Measurements from ENCODE around the gene MYH9.

MYH9 gene

DNA sequence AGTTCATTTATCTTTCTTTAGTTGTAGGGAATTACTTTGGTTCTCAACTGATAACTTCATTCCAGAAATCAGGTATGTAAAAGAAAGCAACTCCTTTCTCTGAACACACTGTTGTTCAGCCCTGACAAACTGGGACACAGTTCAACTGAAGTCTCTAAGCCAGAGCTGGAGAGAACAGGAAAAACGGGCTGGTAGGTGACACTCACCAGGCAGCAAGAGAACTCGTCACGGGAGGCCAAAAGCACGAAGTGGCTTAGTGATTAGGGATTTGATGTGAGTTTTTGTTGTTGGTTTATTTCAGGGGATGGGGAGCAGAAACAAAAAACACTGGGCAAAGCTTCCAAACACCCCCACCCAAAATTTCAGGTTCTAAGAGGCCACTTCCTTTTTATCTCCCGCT lies 54.1 kb downstream of the MYH9 start:
- in situ Hi-C loops (cut with MboI; ENCODE audit: low sequenced_read_pairs): no loop called here

DNA sequence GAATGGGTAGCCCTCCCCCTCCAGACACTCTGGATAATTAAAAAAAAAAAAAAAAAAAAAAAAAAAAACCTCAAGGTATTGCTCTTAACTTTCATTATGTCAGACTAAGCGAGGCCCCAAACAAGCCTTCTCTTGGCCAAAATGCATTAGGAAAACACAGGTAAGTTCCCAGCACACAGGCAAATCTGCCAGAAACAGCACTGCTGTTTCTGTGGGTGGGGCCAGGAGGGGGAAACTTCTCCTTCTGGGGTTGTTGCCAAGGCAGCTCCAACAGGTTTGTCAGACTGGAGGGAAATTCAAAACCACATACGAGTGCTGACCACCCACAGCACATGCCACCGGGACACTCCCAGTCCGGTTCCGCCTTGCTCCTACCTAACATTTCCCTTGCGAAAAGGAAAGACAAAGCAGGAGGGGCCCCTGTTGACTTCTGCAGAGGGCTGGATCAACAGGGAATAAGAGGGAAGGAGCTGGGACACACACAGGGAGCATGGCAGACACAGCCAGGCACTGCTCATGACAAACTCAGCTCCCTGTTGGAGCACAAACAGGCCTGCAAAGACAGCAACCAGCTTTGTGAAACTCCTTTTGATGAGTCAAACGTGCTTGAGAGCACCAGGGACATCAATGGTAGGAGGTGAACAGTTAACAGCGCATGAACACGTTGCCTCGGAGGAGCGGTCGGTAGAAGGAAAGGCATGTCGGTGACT lies 55.0 kb downstream of the MYH9 start:
- in situ Hi-C loops (cut with MboI; ENCODE audit: low sequenced_read_pairs): no loop called here

DNA sequence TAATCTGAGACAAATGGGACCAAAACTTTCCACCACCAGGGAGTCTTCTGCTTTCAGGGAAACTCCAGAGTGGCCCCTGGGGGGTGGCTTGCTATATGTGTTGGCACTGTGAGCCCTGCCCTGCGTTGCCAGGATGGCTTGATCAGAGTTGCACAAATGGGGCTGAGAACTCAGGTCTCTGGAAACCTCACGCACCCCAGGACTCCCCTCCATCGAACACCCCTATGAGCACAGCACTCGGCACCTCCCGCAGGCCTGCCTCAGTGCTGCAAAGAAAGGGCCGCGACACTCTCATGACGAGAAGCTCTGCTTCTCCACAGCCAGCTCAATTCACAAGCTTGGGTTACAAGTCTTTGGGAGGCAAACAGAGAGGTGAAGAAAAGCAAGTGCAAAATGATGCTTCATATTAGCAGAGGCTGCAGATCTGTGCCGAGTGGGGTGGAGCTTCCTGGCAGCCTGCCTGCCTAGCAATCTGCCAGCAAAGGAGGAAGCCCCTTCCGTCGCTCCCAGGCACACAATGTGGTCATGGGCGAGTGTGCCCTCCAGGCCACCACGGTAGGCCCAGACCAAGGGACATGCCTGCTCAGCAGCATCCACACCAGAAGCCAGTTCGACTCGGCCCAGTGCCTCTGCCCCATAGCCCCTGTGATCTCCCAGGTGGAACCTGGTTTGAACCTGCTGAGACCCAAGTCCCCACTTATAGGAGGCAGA lies 55.7 kb downstream of the MYH9 start:
- in situ Hi-C loops (cut with MboI; ENCODE audit: low sequenced_read_pairs): no loop called here

DNA sequence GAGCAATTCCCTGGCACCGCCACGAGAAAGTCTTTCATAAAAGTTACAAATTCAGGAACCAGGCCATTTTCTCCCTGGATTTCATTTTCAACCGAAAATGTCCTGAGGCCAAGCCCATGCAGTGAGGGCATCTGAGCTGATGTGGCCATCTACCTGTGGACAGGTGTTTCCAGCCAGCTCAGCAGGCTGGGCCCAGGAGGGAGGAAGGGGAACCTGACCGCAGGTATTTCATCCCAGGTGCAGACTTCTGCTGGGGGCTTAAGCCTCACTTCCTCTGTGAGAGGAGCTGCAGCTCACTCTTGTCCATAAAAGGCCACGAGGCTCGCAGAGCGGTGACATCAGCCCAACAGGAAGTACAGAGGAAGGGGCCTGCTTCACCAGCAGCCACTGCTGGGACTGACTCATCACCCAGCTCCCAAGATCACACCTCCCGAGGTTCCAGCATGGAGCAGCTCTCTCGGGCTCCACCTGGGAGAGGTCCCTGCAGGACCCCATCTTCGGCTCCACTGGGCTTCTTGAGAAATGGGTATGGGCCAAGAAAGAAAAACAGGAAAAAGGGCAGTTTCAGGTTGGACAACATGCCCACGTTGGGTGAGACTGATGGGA lies 56.4 kb downstream of the MYH9 start:
- in situ Hi-C loops (cut with MboI; ENCODE audit: low sequenced_read_pairs): no loop called here

DNA sequence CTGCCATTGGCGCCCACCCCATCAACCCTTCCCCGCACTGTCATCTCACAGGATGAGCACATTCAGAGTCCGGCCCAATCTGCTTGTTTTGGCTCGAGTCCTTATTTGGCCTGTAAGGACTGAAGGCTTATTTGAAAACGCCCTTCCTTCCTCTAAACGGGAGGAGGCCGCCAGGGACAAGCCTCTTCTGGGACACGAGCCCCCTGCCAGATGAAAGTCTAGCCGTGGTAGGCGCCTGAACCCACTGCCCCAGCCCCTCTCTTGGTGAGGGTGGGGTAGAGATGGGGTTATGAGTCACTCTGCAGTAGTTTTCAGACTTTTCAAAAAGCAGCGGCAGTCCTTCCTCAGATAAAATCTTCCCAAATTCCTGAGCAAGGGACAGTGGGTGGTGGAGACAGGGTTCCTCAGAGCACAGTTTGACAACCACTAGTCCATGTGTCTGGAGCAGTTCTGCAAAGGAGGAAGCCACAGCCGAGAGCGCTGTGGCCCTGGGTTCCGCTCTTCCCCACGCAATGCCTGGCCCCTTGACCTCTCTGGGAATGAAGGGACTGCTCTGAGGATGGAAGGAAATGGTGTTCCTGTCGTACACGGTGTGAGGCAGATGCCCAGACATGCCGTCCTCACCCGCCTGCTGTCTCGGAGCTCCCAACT lies 57.0 kb downstream of the MYH9 start:
- in situ Hi-C loops (cut with MboI; ENCODE audit: low sequenced_read_pairs): no loop called here

DNA sequence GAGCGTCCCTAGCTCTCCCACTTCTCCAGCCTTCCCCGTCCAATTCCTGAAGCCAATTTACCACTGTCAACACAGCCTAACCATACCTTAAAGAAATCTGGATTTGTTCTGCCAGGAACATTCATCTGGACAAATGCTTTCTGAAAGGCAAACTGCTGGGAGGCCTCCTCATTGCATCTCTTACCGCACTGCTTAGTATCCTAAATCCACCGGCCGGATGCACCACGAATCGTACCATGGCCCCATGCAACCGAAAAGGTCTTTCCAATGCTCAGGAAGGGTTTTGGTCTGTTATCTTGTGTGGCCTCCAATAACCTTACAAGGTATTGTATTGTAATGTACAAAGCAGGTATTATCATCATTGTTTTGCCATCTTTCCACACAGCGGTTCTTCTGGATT lies 57.6 kb downstream of the MYH9 start:
- in situ Hi-C loops (cut with MboI; ENCODE audit: low sequenced_read_pairs): no loop called here

DNA sequence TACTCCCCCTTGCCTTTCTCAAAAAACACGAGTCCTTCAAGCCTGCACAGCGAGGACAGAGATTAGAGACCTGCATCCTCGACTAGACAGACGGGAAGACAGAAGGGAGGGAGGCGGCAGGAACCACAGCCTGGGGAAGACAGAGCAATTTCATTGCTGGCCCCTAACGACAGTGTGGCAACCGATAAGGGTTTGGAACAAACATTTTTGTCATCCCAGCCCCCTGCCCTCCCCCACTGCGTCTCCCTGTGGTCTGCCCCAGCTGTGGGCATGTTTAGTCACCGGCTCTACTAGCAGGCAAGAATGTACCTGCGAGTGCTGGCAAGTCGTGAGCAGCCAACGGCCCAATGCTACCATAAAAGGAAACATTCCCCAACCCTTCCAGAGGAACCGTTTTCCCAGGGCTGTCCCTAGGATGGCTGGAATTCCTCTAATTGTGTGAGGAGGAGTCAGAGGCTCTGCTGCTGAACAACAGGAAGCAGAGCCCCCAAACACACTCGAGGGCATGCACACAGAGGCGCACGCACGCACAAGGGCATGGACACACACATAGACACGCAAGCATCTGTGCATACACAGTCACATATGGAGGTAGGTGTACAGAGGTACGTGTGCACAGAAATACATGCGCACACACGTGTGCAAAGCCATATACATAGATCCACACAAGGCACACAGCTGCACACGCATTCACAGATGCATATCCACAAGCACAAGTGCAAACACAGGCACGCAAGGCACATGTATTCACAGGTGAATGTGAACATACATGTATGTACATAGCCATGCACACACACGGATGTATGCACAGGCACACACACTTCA lies 58.3 kb downstream of the MYH9 start:
- in situ Hi-C loops (cut with MboI; ENCODE audit: low sequenced_read_pairs): no loop called here

DNA sequence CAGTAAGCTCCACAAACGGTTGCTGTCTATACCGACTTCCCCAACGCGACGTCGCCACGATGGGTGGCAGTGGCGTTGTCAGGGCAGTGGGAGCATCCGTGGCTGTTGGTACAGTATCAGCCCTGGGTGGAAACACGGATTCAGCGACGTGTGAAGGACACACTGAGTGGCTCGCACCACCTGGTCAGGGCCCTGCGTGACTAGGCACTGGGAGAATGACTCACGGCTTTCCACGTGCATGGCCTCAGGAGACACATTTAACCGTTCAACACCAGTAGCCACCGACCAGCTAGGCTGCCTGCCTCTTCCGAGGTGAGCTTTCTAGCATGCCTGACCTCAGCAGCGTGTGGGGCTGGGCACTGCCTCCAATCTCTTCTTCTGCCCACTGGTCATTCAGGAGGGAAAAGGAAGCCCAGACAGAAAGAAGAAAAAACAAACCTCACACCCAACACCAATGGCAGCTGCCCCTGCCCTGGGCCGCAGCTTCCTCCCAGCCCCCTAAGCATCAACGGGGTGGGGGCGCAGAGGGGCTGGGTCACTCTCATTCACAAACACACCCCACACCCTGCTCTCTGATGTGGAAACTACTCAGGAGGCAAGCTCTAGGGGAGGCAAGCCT lies 59.0 kb downstream of the MYH9 start:
- in situ Hi-C loops (cut with MboI; ENCODE audit: low sequenced_read_pairs): no loop called here

DNA sequence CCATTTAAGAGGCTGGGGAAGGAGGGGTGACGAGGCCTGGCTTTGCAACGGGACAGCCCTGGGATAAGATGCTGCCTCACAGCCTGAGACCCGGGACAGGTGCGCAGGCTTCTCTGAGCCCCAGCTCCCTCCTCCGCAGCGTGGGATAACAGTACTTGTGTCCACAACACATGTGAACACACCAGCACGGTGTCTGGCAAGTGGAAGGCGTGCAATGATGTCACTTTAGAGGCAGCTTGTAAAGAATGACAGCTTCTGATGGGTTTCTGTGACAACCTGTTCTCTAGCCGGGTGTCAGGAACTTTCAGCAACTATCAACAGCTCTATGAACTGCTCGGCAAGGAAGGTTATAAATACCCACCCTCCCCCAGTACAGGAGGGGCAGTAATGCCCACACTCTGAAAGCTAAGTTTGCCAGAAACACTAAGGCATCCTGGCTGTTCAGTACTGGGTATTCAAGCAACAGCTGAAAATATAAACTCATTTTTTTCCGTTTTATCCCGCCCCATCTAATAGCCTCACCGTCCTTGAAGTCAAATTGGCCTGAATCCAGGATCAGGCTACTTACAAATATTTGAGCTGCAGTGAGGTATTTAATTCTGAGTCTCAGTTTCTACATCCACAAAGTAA lies 59.7 kb downstream of the MYH9 start:
- in situ Hi-C loops (cut with MboI; ENCODE audit: low sequenced_read_pairs): no loop called here

DNA sequence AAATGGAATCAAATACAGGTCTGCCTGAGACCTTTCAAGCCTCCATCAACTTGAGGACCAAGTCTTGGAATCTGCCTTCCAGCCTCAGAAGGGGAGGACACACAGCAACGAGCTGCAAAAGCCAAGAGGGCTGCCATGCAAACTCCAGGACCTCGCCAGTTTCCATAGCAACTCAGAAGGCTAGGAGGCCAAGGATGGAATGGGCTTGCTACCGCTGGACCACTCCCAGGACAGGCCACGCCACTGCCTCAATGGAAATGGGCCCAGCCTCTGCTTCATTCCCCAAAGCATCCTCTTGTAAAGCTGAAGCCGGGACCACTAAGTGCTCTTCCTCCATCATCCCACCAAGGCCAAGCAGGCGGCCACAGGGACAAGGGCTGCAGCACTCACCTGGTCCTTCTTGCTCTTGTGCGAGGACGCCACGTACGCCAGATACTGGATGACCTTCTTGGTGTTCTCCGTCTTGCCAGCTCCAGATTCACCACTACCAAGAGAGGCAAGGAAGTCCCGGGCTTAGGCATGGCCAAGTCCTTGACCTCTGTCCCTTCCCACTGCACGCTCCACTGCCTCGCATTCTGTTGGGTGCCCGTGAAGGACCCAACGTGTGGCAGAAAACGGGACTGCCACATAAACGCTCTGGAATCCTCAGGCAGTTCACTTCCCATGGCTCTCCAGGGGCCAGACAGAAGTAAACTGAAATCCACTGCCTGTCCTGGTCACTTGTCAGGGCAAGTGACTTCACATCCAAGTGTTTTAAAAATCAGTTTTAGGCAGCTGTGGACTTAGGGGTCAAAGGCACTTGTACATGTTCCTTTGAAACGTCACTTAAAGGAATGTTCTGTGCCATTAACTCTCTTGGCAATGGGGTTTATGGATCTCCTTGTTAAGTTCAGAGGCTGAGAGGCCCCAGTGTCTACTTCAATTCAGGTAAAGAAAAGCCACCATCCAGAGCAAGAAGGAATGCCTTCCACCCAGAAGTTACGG lies 61.3 kb downstream of the MYH9 start:
- in situ Hi-C loops (cut with MboI; ENCODE audit: low sequenced_read_pairs): no loop called here

DNA sequence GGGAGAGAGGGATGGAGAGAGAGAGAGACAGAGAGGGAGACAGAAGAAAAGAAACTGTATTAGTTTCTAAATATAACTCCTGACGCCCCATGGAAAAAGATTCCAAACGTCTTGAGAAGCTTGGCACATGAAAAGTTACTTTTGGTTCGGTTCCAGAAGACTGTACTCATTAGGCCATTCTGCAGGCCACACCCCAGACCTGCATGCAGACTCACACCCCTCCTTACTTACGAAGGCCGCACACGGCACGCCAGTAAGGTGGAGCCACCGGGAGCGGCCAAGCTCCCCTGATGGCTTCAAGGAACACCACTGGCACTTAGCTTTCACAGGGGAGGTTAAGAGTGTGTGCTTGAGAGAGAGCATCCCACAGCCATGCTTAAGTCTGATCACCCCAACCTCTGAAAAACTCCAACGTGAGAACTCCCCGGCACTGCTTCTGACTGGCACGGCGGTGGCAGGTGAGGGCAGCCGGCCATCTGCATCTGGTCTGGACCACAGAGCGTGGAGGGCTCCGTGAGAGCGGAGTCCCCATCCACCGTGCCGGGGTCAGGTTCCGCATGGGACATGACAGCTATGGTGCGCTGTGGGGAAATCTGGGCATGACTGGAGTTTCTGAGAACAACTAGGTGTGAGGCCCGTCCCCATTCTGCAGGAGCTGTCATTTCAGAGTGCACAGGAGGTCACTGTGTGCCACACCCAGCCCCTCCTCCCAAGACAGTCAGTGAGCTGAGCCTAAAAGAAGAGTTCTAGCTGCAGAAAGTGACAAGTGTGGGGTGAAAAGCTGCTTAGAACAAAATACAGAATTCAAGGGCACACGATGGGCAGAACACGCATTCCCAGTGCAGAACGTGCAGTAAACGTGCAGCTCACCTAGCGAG lies 62.4 kb downstream of the MYH9 start:
- in situ Hi-C loops (cut with MboI; ENCODE audit: low sequenced_read_pairs): no loop called here

DNA sequence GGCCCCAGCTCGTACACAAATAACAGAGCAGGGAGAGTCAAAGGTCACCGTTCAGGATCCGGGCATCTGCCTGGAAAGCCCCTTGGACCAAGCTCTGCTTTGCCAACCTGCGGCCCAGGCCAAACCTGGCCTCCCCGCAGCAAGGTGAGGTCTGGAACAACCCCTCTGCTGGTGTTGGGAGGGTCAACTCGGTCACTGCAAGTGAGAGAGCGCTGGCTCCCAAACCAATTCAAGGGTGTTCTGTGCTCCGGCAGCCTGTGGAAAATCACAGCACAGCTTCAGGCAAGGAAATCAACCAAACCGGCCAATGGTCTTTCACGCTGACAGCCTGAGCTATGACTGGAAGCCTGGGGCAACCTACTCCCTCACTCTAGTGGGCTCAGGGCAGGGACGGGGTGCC lies 63.4 kb downstream of the MYH9 start:
- in situ Hi-C loops (cut with MboI; ENCODE audit: low sequenced_read_pairs): no loop called here

DNA sequence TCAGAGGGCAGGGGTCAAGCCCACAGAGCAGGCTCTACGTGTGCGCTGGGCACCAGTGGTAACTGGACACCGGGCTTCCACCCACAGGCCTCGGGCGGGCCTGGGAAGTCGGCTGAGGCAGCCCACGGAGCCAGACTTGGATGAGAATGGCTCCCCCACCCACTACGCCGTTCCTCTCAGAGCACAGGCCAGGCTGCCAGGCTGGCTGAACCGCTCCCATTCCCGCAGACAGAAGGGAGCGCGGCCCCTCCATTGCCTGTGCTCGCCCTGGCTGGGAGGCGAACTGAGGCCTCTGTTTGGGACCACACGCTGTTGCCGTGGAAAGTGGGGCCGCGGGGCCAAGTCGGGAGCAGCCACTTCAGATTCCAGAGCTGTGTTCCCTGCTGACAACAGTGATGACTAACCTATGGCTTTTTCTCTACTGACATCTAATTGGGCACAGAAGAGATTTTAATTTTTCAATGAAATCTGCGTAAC lies 63.9 kb downstream of the MYH9 start:
- in situ Hi-C loops (cut with MboI; ENCODE audit: low sequenced_read_pairs): no loop called here

DNA sequence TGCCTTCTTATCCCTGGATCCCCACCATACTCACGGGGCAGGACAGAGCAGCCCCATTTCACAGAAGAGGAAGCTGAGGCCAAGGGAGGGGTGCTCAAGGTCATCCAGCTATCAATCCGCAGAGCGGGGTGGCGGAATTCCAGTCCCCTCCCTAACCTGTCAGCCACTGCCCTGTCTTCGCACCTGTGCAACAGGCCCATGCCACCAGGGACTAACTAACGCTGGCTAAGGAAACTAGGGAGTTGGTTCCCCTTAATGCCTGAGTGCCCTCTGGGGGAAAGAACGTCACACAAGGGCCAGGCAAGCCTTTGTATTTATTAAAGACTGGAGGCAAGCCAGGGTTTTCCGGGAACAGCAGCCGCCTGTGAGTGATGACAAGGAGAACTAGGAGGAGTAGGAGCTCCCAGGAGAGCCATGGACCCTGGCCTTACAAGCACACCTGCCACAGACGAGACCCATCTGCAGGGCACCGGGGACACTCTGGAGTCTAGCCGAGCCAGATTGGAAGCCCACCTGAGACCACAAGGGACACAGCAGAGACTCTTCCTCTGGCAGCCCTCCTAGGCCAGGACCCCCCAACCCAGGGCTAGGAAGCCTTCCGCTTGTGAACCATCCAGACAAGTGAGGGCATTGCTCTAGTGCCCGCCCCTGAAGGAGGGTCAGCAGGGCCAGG lies 64.4 kb downstream of the MYH9 start:
- in situ Hi-C loops (cut with MboI; ENCODE audit: low sequenced_read_pairs): no loop called here

DNA sequence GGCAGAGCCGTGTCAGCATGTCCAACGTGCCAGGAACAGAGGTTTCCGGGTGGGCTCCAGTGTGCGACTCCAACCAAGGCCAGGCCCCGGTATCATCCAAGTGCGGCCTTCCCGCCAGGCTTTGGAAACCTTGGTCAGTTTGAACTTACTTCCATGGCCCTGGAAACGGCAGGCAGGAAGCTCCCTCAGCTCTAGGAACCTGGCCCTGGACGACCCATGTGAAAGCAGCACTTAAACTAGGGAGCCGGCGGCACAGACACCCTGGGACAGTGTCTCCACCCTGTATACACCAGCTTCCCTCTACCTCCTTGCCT lies 65.2 kb downstream of the MYH9 start:
- in situ Hi-C loops (cut with MboI; ENCODE audit: low sequenced_read_pairs): no loop called here

DNA sequence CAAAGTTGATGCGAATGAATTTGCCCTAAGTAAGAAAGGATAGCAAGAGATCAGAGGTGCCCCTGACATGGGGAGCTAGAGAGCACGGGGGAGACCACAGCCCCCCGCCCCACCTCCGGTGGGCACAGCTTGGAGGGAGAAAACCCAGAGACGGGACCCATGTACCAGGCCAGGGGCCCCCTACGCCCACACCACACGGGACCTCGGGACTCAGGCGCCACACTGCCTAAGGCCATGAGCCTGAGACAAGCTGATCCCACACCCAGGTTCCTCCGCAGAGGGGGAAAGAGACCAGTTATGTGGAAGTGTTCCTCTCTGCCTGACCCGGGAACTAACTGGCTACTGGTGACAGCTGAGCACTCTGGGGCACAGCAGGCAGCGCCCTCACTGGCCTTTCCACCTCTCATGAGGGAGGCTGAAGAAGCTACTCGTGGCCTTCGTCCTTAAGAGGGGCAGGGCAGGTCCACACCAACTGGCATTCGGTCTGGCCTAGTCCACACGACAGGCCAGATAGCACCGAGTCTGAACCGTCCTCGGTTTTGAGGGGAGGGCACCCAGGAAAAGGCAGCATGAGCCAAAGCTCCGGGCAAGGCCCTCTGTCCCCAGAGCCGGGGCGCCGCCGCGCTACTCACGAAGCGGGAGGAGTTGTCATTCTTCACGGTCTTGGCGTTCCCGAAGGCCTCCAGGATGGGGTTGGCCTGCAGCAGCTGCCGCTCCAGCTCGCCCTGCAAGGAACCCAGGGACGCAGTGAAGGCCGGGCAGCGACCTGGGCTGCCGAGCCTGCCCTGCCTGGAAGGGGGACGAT lies 65.8 kb downstream of the MYH9 start:
- in situ Hi-C loops (cut with MboI; ENCODE audit: low sequenced_read_pairs): no loop called here

DNA sequence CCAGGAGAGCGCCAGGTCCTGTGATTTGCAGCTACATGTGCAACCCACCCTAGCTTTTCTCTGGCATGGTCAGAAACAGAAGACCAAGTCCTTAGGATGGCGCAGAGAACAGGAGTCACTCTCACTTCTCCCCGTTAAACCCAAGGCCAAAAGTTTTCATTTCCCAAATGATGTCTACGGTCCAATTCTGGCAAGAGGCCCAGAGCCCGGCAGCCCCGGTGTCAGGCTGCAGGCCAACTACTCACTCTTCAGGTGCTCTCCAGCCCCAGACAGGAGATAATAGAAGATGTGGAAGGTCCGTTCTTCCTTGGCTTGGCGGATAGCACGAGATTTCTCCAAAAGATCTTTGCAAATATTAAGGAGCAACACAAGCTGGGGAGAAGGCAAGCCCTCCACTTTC lies 67.2 kb downstream of the MYH9 start:
- in situ Hi-C loops (cut with MboI; ENCODE audit: low sequenced_read_pairs): no loop called here

Data from HL-60/S4 treated with retinoic acid at 250 ng/mL for 4 days and 3 days (cell line).